ENCODE results near the gene NPW.
"Not testable (repeated sequence)": the region's sequence is repeated elsewhere in the genome, so short reads cannot be mapped to it uniquely, and the experiment has no call there.

Gene NPW

DNA sequence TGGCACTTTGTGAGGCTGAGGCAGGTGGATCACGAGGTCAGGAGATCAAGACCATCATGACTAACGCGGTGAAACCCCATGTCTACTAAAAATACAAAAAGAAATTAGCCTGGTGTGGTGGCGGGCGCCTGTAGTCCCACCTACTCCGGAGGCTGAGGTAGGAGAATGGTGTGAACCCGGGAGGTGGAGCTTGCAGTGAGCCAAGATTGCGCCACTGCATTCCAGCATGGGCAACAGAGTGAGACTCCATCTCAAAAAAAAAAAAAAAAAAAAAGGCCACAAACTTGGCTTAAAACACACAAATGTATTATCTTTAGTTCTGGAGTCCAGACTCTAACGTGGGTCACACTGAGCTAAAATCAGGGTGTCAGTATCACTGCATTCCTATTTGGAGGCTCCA lies 7.9 kb upstream of the NPW start:
- H3K27ac ChIP-seq (ENCODE audit: insufficient read depth in 1 of 2, low read depth in 1 of 2, low read length in 2 of 2, poor library complexity in 1 of 2, severe bottlenecking in 2 of 2); DNase-seq; H3K9me3 ChIP-seq (ENCODE audit: control extremely low read depth in 1 of 5, control insufficient read depth in 4 of 5, insufficient read depth in 2 of 5, low read depth in 1 of 5, low read length in 4 of 5); H3K4me3 ChIP-seq (ENCODE audit: control insufficient read depth in 1 of 7, extremely low read depth in 1 of 7, insufficient read depth in 4 of 7, low read depth in 2 of 7, low read length in 6 of 7); H3K27me3 ChIP-seq (replicated peaks in 2 of 5; ENCODE audit: control insufficient read depth in 4 of 5, insufficient read depth in 5 of 5, low read length in 4 of 5); POLR2A ChIA-PET: not testable (repeated sequence)
- CTCF ChIA-PET: interaction anchor here (0.9 to 2.1 kb wide), 4 partner anchors 11 to 192 kb away, joined by 4 to 6 read pairs (median 4); no protein-coding TSS in a partner anchor
- H3K36me3 ChIP-seq (ENCODE audit: control insufficient read depth in 4 of 4, insufficient read depth in 4 of 4, low read length in 3 of 4): peaks cover 0 to 12% (median under 1%) of the 10 kb centered on the region in 4 experiments
- H3K4me1 ChIP-seq (ENCODE audit: control extremely low read depth in 1 of 4, control insufficient read depth in 4 of 4, insufficient read depth in 4 of 4, low read length in 3 of 4): peaks cover 7 to 35% (median 32%) of the 10 kb centered on the region in 4 experiments
- 50% methylated on average over 2 of the region's 9 CpGs for WGBS (ENCODE audit: insufficient coverage)

DNA sequence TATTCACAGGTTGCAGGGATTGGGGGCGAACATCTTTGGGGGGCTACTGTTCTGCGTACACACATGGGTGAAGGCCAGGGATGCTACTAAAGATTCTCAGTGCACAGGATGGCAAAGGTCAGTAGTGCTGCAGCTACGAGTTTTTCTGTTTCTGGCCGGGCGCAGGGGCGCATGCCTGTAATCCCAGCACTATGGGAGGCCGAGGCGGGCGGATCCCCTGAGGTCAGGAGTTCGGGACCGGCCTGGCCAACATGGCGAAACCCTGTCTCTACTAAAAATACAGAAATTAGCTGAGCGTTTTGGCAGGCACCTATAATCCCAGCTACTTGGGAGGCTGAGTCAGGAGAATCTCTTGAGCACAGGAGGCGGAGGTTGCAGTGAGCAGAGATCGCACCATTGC lies 6.1 kb upstream of the NPW start:
- peaks cover 0 to 4% (median 0%) of the 10 kb centered on the region in 5 experiments for H3K27me3 ChIP-seq (replicated peaks in 2 of 5; ENCODE audit: control insufficient read depth in 4 of 5, insufficient read depth in 5 of 5, low read length in 4 of 5)
- H3K4me1 ChIP-seq (ENCODE audit: control extremely low read depth in 1 of 4, control insufficient read depth in 4 of 4, insufficient read depth in 4 of 4, low read length in 3 of 4): peaks cover 7 to 17% (median 14%) of the 10 kb centered on the region in 4 experiments
- no peak overlapping the region for H3K4me3 ChIP-seq (ENCODE audit: control insufficient read depth in 1 of 7, extremely low read depth in 1 of 7, insufficient read depth in 4 of 7, low read depth in 2 of 7, low read length in 6 of 7)
- no peak overlapping the region for H3K27ac ChIP-seq (ENCODE audit: insufficient read depth in 1 of 2, low read depth in 1 of 2, low read length in 2 of 2, poor library complexity in 1 of 2, severe bottlenecking in 2 of 2)
- WGBS (ENCODE audit: insufficient coverage): 98% methylated on average over 12 of the region's 15 CpGs
- no peaks in the 10 kb centered on the region for H3K9me3 ChIP-seq (ENCODE audit: control extremely low read depth in 1 of 5, control insufficient read depth in 4 of 5, insufficient read depth in 2 of 5, low read depth in 1 of 5, low read length in 4 of 5)
- CTCF ChIA-PET: interaction anchor here (1.2 to 1.5 kb wide), 2 partner anchors 10 to 19 kb away, joined by 3 to 7 read pairs; no protein-coding TSS in a partner anchor
- no peaks in the 10 kb centered on the region for H3K36me3 ChIP-seq (ENCODE audit: control insufficient read depth in 4 of 4, insufficient read depth in 4 of 4, low read length in 3 of 4)
- DNase-seq: no peak
- POLR2A ChIA-PET: no interaction called here

- DNase-seq: no peak
- no peaks in the 10 kb centered on the region for H3K36me3 ChIP-seq (ENCODE audit: control insufficient read depth in 4 of 4, insufficient read depth in 4 of 4, low read length in 3 of 4)
- 97% methylated on average over 16 of the region's 24 CpGs for WGBS (ENCODE audit: insufficient coverage)
- H3K27me3 ChIP-seq (replicated peaks in 2 of 5; ENCODE audit: control insufficient read depth in 4 of 5, insufficient read depth in 5 of 5, low read length in 4 of 5): peaks cover 0 to 20% (median 7%) of the 10 kb centered on the region in 5 experiments
- ChIA-PET CTCF (interaction anchor here (0.9 to 1.6 kb wide), 2 partner anchors 10 to 126 kb away, joined by 3 to 5 read pairs; no protein-coding TSS in a partner anchor), POLR2A (no interaction called here)
- no peak overlapping the region for H3K27ac ChIP-seq (ENCODE audit: insufficient read depth in 1 of 2, low read depth in 1 of 2, low read length in 2 of 2, poor library complexity in 1 of 2, severe bottlenecking in 2 of 2)
- no peak overlapping the region for H3K4me3 ChIP-seq (ENCODE audit: control insufficient read depth in 1 of 7, extremely low read depth in 1 of 7, insufficient read depth in 4 of 7, low read depth in 2 of 7, low read length in 6 of 7)
- peaks cover 2 to 17% (median 14%) of the 10 kb centered on the region in 4 experiments for H3K4me1 ChIP-seq (ENCODE audit: control extremely low read depth in 1 of 4, control insufficient read depth in 4 of 4, insufficient read depth in 4 of 4, low read length in 3 of 4)
- no peaks in the 10 kb centered on the region for H3K9me3 ChIP-seq (ENCODE audit: control extremely low read depth in 1 of 5, control insufficient read depth in 4 of 5, insufficient read depth in 2 of 5, low read depth in 1 of 5, low read length in 4 of 5)
Observed at GRCh38 chr16:2015117-2015946, 4.3 kb upstream of the NPW start.

DNA sequence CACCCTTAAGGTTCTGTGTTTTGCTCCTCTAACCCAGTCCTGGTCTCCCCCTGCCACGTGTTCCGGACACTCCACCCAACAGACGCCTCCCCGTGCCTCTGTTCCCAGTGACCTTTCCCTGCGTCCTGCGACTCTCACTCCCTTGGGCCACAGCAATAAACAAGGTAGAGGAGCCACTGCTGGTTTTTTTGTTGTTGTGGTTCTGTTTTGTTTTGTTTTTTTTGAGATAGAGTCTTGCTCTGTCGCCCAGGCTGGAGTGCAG lies 3.7 kb upstream of the NPW start:
- Histone ChIP-seq H3K4me1 (ENCODE audit: control extremely low read depth in 1 of 4, control insufficient read depth in 4 of 4, insufficient read depth in 4 of 4, low read length in 3 of 4) (peaks cover 0 to 19% (median 15%) of the 10 kb centered on the region in 4 experiments), H3K27ac (ENCODE audit: insufficient read depth in 1 of 2, low read depth in 1 of 2, low read length in 2 of 2, poor library complexity in 1 of 2, severe bottlenecking in 2 of 2) (no peak overlapping the region), H3K27me3 (replicated peaks in 2 of 5; ENCODE audit: control insufficient read depth in 4 of 5, insufficient read depth in 5 of 5, low read length in 4 of 5) (peaks cover 0 to 25% (median 7%) of the 10 kb centered on the region in 5 experiments), H3K9me3 (ENCODE audit: control extremely low read depth in 1 of 5, control insufficient read depth in 4 of 5, insufficient read depth in 2 of 5, low read depth in 1 of 5, low read length in 4 of 5) (no peaks in the 10 kb centered on the region), H3K36me3 (ENCODE audit: control insufficient read depth in 4 of 4, insufficient read depth in 4 of 4, low read length in 3 of 4) (no peaks in the 10 kb centered on the region), H3K4me3 (ENCODE audit: control insufficient read depth in 1 of 7, extremely low read depth in 1 of 7, insufficient read depth in 4 of 7, low read depth in 2 of 7, low read length in 6 of 7) (no peak overlapping the region)
- no peak for DNase-seq
- POLR2A ChIA-PET: no interaction called here
- CTCF ChIA-PET: interaction anchor here (0.9 to 1.3 kb wide), 4 partner anchors 9 to 132 kb away, joined by 3 to 6 read pairs (median 6); no protein-coding TSS in a partner anchor
- 95% methylated on average over 6 of the region's 7 CpGs for WGBS (ENCODE audit: insufficient coverage)

DNA sequence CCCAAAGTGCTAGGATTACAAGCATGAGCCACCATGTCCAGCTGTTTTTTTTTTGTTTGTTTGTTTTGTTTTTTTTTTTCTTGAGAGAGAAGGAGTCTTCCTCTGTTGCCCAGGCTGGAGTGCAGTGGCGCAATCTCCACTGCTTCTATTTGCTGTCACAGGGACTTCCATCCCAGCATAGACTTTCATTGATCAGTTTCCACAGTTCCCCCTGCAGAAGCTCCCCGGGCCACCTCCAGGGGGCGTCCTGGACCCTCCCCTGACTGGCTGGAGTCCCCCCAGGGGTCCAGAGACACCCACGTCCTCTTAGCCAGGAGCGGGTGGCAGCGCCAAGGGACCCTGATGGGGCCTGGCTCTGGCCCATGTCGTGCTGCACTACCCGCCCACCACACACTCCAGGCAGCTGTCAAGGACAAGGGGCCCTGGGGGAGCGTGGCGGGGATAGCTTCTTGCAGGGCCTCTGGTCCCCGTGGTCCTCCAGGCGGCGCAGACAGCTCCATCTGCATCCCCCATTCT lies 3.1 kb upstream of the NPW start:
- CTCF ChIA-PET: interaction anchor here (0.8 to 1.3 kb wide), 6 partner anchors 9 to 131 kb away, joined by 3 to 6 read pairs (median 4); no protein-coding TSS in a partner anchor
- POLR2A ChIA-PET: no interaction called here
- Histone ChIP-seq H3K27me3 (replicated peaks in 2 of 5; ENCODE audit: control insufficient read depth in 4 of 5, insufficient read depth in 5 of 5, low read length in 4 of 5) (peaks cover 0 to 29% (median 7%) of the 10 kb centered on the region in 5 experiments), H3K4me1 (ENCODE audit: control extremely low read depth in 1 of 4, control insufficient read depth in 4 of 4, insufficient read depth in 4 of 4, low read length in 3 of 4) (peaks cover 0 to 19% (median 15%) of the 10 kb centered on the region in 4 experiments), H3K9me3 (ENCODE audit: control extremely low read depth in 1 of 5, control insufficient read depth in 4 of 5, insufficient read depth in 2 of 5, low read depth in 1 of 5, low read length in 4 of 5) (no peaks in the 10 kb centered on the region), H3K4me3 (ENCODE audit: control insufficient read depth in 1 of 7, extremely low read depth in 1 of 7, insufficient read depth in 4 of 7, low read depth in 2 of 7, low read length in 6 of 7) (no peak overlapping the region), H3K27ac (ENCODE audit: insufficient read depth in 1 of 2, low read depth in 1 of 2, low read length in 2 of 2, poor library complexity in 1 of 2, severe bottlenecking in 2 of 2) (no peak overlapping the region), H3K36me3 (ENCODE audit: control insufficient read depth in 4 of 4, insufficient read depth in 4 of 4, low read length in 3 of 4) (no peaks in the 10 kb centered on the region)
- DNase-seq: peak in 2 of 3 donors; percentile 28 to 36
- 41% methylated on average over 6 of the region's 13 CpGs for WGBS (ENCODE audit: insufficient coverage)

GRCh38 chr16:2019921-2020831 lies 591 bp downstream of the NPW start:
- POLR2A ChIA-PET: interaction anchor here (1.0 kb wide), 1 partner anchor 55 kb away, joined by 5 read pairs; the partner anchor contains the start of gene RPS2
- CTCF ChIA-PET: interaction anchor here (1.1 to 2.7 kb wide), 7 partner anchors 12 to 127 kb away, joined by 3 to 16 read pairs (median 5); partner anchors contain the start of genes NTHL1 and TSC2

More at GRCh38 chr16:2019921-2020831, 591 bp downstream of the NPW start:
- DNase-seq: peak in 2 of 3 donors; percentile 55 to 71
- Histone ChIP-seq H3K27me3 (replicated peaks in 2 of 5; ENCODE audit: control insufficient read depth in 4 of 5, insufficient read depth in 5 of 5, low read length in 4 of 5) (peaks cover 0 to 29% (median 7%) of the 10 kb centered on the region in 5 experiments), H3K4me3 (ENCODE audit: control insufficient read depth in 1 of 7, extremely low read depth in 1 of 7, insufficient read depth in 4 of 7, low read depth in 2 of 7, low read length in 6 of 7) (peak overlapping the region in 5 of 7 experiments; percentile 0 to 54 (median 36)), H3K9me3 (ENCODE audit: control extremely low read depth in 1 of 5, control insufficient read depth in 4 of 5, insufficient read depth in 2 of 5, low read depth in 1 of 5, low read length in 4 of 5) (no peaks in the 10 kb centered on the region), H3K4me1 (ENCODE audit: control extremely low read depth in 1 of 4, control insufficient read depth in 4 of 4, insufficient read depth in 4 of 4, low read length in 3 of 4) (peaks cover 0 to 37% (median 31%) of the 10 kb centered on the region in 4 experiments), H3K27ac (ENCODE audit: insufficient read depth in 1 of 2, low read depth in 1 of 2, low read length in 2 of 2, poor library complexity in 1 of 2, severe bottlenecking in 2 of 2) (no peak overlapping the region), H3K36me3 (ENCODE audit: control insufficient read depth in 4 of 4, insufficient read depth in 4 of 4, low read length in 3 of 4) (no peaks in the 10 kb centered on the region)
- 1% methylated on average over 89 of the region's 96 CpGs for WGBS (ENCODE audit: insufficient coverage)

Data from common myeloid progenitor, CD34-positive (primary cell).